ENCODE measurements around the gene UBD.

UBD gene

DNA sequence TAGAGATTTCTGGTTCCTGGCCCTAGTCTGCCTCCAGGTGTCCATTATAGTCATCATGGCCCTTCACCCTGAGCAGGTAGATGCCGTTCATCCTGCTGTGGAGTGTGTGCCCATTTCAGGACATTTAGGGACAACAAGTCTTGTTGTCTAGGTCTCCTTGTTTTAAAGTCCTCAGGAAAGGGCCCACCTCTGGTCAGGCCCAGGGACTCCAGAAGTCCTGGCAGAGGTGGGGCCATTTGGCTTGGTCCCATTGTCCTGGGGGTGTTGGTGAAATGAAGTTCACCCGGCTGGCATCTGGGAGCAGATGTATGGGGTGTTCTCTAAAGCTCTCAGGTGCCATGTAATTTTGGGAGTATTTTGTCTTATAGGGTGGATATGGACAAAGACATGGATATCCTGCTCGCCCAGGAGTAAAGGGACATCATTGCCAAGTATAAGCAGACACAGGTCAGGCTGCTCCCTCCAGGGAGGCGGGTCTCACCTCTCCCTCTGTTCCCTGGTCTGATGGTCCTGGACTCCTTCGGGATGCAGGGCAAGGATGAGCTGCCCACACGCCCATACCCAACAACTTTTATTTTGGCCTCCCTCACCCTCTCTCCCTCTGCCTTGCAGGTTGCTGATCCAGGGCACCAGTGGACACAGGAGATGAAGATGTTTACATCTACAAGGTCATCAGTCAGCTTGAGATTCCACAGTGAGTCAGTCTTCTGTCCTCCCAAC, 40.1 kb downstream of the UBD start:
- DNase-seq, result no peak

DNA sequence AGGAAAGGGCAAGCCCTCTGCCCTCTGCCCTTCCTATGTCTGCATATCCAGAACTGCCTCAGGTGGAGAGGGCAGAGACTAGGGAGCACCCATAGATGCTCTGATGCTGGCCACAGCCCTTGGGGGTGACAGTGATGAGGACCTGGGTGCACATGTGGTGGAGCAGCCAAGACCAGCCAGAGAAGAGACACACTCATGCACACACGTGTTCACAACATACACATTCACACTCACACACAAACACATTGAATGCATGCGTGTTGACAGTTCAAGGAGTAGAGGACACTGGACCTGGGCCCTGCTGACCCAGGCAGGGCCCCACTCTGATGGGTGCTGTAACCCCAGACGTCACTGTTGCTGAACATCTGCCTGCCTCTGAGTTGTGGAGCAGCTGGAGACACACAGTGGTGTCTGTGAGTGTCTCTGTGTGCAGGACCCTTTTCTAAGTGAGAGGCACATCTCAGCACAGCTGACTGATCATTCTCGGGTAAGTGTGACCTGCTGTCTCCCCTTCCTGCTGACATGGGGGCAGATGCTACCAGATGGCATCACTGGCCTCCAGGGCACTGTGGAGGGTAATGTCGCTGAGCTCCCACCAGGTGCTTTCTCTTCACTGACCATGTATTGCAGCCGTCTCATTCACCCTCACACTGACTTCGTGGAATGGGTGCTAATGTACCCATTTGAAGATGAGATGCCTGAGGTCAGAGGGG, 41.6 kb downstream of the UBD start:
- DNase-seq, result no peak

DNA sequence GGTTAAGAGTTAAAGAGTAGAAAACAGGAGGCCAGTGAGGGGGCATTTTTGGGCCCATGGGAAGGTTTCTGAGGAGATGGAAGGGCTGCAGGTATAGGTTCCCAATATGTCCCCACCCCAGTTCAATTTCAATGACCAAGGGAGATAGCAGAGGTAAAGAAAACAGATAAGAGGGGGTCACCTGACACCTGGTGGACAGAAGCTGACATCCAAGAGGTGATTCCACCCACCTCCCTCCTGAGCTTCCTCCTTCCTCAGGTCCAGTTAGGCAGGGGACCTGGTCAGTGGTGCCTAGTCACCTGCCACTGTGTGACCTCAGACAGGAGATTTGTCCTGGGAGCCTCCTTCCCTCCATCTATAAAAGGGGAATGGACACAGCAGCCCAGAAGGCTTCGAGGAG, 42.3 kb downstream of the UBD start:
- no peak for DNase-seq

DNA sequence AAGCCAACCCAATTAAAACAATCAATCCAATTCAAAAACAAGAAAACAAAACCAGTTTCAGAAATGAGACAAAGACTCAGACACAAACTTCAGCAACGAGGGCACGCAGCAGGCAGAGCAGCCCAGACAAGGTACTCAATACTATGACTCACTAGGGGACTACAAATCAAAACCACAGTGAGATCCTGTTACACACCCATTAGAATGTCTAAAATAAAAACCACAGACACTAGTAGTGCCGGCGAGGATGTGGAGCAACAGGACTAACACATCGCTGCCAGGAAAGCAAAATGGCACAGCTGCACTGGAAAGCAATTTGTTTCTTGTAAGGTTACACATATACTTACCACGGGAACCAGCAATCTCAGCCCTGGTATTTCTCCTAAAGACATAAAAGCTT, 43.4 kb downstream of the UBD start:
- DNase-seq, result no peak

DNA sequence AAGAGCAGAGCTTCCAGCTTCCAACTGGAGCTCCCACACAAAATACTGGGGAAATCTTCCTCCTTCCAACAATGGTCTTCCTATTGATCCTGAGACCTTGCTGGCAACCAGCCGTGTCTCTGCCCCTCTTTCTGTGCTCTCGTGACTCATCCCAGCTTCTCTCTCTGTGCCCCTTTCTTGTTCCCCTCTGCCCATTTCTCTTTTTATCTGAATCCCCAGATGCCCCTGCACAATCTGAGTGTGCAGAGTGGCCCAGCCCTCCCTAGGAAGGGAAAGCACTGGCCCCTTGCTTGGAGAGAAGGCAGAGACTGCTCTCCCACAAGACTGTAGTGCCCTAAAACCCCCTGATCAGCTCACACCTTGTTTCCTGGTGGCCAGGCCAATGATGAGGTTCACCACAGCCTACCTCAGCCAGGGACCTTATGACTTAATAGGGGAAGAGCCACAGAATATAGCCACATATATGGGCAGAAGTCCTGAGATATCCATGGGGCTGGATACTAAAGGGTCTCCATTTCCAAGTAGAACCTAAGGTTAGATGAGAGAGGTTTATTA, 48.7 kb downstream of the UBD start:
- no peak for DNase-seq

DNA sequence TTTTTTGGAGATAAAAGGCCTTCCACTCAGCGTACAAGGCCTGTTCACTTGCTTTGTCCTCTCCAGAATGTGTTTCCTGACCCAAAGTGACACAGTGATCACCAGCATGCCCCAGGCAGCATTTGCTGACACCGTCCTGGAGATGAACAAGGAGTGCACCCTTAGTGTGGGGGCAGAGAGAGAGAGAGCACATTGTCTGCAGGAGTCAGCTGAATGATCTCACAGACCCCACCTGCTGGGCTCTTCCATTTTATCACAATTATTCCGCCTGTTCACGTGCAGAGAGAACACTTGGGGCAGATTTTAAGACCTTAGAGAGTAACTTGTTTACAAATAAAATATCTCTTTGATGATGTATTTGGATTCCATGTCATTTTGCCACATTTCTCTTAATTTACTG, 49.3 kb downstream of the UBD start:
- DNase-seq, result no peak

DNA sequence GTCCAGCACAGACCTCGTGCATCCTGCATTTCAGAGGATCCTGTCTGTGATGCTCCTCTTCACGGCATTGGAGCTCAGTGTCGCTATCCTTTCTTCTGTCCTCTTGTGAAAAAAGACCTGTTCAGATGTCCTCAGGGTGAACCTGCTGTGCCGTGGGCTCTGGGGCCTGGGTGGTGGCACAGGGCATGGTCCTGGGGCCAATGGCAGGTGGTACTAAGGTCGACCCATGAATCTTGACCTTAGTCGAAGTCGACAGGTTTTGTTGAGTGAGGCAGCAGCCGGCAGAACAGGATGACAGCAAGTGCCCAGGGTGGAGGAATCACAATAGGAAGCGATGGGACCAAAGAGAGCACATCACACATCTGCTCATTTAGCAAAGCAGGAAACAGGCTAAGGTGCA, 49.8 kb downstream of the UBD start:
- no peak for DNase-seq

DNA sequence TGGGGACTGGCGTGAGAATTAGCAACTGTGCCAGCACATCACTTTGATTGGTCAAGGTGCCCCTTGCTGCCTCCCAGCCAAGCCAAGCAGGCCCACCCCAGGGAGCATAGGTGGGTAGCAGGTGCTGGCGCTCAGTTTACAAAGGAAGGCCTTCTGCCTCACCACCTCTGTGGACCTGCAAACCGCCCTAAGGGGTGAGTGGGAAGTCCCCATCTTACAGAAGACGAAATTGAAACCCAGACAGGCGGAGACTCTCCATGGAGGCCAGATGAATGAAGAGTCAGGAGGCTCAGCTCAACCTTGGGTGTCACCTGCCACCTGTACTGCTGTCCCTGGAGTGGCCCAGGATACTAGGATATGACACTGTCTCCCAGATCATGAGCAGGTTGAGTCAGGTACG, 50.3 kb downstream of the UBD start:
- no peak for DNase-seq

DNA sequence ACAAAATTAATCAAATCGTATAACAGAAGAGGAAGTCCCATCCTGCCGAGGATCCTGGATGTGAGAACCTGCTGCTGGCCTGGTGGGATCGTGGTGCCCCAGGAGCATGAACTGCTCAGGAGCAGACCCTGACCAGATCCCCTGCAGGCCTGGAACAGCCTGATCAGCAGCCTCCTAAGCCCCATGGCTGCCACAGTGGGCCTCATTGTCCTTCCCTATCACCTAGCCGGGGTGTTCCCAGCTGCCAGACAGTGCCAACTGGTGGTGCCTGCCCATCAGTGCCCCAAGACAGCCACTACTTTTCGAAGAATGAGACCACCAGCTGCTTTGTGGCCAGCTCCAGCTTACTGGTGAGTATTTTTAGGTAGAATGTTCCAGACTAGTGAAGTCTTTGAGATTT, 52.2 kb downstream of the UBD start:
- DNase-seq, result no peak

DNA sequence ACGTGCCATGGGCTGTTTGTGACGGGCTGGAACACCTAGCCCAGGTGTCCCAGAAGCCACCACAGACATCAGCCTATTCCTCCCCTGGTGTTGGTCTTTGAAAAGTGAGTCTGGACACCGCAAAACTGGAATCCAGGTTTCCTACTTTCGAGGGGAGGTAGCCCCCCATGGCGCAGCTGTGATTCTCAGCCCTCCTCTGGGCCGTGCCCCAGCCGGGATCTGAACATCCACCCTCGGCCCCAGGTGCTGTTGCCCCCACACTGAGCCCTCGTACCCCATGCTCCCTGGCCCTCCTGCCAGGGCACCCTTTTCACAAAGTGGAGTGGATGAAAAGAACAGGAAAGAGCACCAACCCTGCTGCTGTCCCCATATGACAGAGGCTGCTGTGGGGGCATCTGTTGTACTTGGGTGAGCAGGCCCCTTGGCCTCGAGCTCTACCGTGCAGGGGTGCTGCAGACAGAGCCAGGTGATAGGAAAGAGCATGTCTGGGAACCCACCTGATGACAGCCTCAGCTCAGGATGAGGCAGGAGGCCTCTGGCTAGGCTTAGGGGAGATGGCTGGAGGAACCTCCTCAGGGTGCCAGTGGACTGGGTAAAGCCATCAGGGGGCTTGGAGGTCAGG, 53.0 kb downstream of the UBD start:
- DNase-seq, result no peak

DNA sequence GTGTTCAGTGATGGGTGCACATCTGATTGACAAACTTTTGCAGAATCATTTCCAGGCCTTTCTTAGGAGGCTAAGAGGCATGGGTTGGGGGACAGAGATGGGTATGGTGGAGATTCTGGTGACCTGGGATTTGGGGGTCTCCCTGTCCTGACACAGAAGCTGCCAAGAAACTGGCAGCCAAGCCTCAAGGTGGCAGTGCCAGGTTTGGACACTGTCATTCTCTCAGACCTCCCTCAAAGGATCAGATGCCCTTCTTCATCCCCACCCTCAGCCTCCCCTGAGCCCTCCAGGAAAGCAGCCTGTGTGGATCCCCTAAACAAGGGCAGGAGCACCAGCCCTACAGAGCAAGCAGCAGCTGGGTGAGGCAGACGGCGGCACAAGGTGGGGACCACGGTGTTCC, 53.7 kb downstream of the UBD start:
- DNase-seq, result no peak

Data from NCI-H345 (cell line).